ENCODE data around the gene CNIH3.

GRCh38 chr1:224676551-224676950 is 60.4 kb downstream of the CNIH3 start:
- TF ChIP-seq, protein P1, sequence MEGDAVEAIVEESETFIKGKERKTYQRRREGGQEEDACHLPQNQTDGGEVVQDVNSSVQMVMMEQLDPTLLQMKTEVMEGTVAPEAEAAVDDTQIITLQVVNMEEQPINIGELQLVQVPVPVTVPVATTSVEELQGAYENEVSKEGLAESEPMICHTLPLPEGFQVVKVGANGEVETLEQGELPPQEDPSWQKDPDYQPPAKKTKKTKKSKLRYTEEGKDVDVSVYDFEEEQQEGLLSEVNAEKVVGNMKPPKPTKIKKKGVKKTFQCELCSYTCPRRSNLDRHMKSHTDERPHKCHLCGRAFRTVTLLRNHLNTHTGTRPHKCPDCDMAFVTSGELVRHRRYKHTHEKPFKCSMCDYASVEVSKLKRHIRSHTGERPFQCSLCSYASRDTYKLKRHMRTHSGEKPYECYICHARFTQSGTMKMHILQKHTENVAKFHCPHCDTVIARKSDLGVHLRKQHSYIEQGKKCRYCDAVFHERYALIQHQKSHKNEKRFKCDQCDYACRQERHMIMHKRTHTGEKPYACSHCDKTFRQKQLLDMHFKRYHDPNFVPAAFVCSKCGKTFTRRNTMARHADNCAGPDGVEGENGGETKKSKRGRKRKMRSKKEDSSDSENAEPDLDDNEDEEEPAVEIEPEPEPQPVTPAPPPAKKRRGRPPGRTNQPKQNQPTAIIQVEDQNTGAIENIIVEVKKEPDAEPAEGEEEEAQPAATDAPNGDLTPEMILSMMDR (IDR thresholded peaks at IDR 0.05; ENCODE audit: low read depth, low read length, poor library complexity, severe bottlenecking): no peak
- no peak for TF ChIP-seq EZH2phosphoT487 (IDR thresholded peaks at IDR 0.05; ENCODE audit: borderline replicate concordance, low read length)
